ENCODE results near the gene RNFT2.
"Not testable (repeated sequence)": the region's sequence is repeated elsewhere in the genome, so short reads cannot be mapped to it uniquely, and the experiment has no call there.

RNFT2 gene

GRCh38 chr12:116745554-116745953 is 7.4 kb downstream of the RNFT2 start:
- DNase-seq: no peak

GRCh38 chr12:116749884-116750283 is 11.8 kb downstream of the RNFT2 start:
- DNase-seq: no peak

GRCh38 chr12:116750298-116750697 is 12.2 kb downstream of the RNFT2 start:
- DNase-seq: no peak

GRCh38 chr12:116754097-116754496 is 16.0 kb downstream of the RNFT2 start:
- not testable (repeated sequence) for DNase-seq

- DNase-seq: not testable (repeated sequence)
These were observed 16.7 kb downstream of the RNFT2 start for GRCh38 chr12:116754783-116755182.

- DNase-seq: peak in 1 of 2 experiments; percentile 6
These were observed 21.9 kb downstream of the RNFT2 start for GRCh38 chr12:116759783-116760621.

GRCh38 chr12:116760622-116761020 is 22.5 kb downstream of the RNFT2 start:
- no peak for DNase-seq

GRCh38 chr12:116761499-116761898 is 23.4 kb downstream of the RNFT2 start:
- no peak for DNase-seq

- no peak for DNase-seq
These were observed 27.2 kb downstream of the RNFT2 start for GRCh38 chr12:116765271-116765670.

GRCh38 chr12:116766285-116766684 is 28.2 kb downstream of the RNFT2 start:
- DNase-seq: no peak

- no peak for DNase-seq
These were observed 28.6 kb downstream of the RNFT2 start for GRCh38 chr12:116766746-116767145.

GRCh38 chr12:116771651-116772050 is 33.5 kb downstream of the RNFT2 start:
- no peak for DNase-seq

GRCh38 chr12:116773276-116773731 is 35.2 kb downstream of the RNFT2 start:
- DNase-seq: no peak

- no peak for DNase-seq
These were observed 35.9 kb downstream of the RNFT2 start for GRCh38 chr12:116774020-116774419.

GRCh38 chr12:116777245-116777644 is 39.1 kb downstream of the RNFT2 start:
- no peak for DNase-seq

GRCh38 chr12:116779597-116779996 is 41.5 kb downstream of the RNFT2 start:
- no peak for DNase-seq

GRCh38 chr12:116780942-116781341 is 42.8 kb downstream of the RNFT2 start:
- DNase-seq: no peak

GRCh38 chr12:116783525-116784237 is 45.6 kb downstream of the RNFT2 start:
- no peak for DNase-seq

GRCh38 chr12:116784238-116784612 is 46.1 kb downstream of the RNFT2 start:
- no peak for DNase-seq

GRCh38 chr12:116789562-116789961 is 51.4 kb downstream of the RNFT2 start:
- not testable (repeated sequence) for DNase-seq

GRCh38 chr12:116790066-116790465 is 52.0 kb downstream of the RNFT2 start:
- DNase-seq: no peak

- DNase-seq: no peak
These were observed 54.3 kb downstream of the RNFT2 start for GRCh38 chr12:116792403-116792802.

- DNase-seq: no peak
These were observed 56.6 kb downstream of the RNFT2 start for GRCh38 chr12:116794725-116795124.

- DNase-seq: no peak
These were observed 59.8 kb downstream of the RNFT2 start for GRCh38 chr12:116797885-116798284.
